GM13976 (cell line): Measurements from ENCODE around the gene CXADR.

ENCODE experiments used
- DNase-seq: peaks from one replicate; pipeline ENCODE4 v3.0.0; 2012; ENCODE audit warnings: low spot score
- CTCF ChIP-seq: IDR thresholded peaks from 2 replicates; pipeline ENCODE4 v1.5.1; 2012; ENCODE audit warnings: borderline replicate concordance, mild to moderate bottlenecking; ENCODE audit not compliant: insufficient read depth; ENCODE audit errors: extremely low read depth, missing control alignments, control extremely low read depth
- in situ Hi-C: fragments of 300-500 bp; cut with MboI; formaldehyde crosslinking; loops from one replicate; pipeline ENCODE4 v1.12.0; 2022; ENCODE audit warnings: low sequenced_read_pairs, mixed read lengths, inconsistent platforms; ENCODE audit not compliant: unreplicated experiment

CXADR gene

GRCh38 chr21:17540530-17540929, 27.7 kb downstream of the CXADR start:
- no peak for DNase-seq
- in situ Hi-C loops = no loop called here
- TF ChIP-seq CTCF = no peak

GRCh38 chr21:17542371-17543011, 29.6 kb downstream of the CXADR start:
- no peak for DNase-seq
- in situ Hi-C loops = no loop called here
- TF ChIP-seq CTCF = no peak

GRCh38 chr21:17545007-17545406, 32.2 kb downstream of the CXADR start:
- no peak for DNase-seq
- in situ Hi-C loops = no loop called here
- TF ChIP-seq CTCF = no peak

DNA sequence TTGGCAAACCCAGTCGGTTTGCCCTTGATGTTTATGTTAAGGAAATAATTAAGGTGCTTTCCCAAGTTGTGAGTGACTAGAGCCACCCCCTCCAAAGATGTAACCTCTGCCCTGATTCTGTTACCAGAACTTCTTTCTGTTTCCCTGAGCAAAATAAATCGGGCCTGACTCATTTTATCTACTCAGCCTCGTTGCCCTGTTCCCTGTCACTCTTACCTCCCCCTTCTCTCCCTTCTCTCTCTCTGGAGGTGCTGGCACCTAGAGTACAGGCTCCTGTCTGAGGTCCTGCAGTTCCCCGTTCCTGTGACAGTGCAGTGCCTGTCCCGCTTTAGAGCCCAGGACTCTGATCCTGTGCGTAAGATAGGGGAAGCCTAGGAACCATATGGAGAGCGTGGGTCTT, 35.4 kb downstream of the CXADR start:
- DNase-seq = no peak
- in situ Hi-C loops = no loop called here
- no peak for TF ChIP-seq CTCF

- in situ Hi-C loops = loop anchor here (25.0 kb wide), 1 partner anchor 163 kb away; no protein-coding TSS in a partner anchor
- no peak for DNase-seq
Measured at GRCh38 chr21:17550671-17551308, 37.9 kb downstream of the CXADR start.

DNA sequence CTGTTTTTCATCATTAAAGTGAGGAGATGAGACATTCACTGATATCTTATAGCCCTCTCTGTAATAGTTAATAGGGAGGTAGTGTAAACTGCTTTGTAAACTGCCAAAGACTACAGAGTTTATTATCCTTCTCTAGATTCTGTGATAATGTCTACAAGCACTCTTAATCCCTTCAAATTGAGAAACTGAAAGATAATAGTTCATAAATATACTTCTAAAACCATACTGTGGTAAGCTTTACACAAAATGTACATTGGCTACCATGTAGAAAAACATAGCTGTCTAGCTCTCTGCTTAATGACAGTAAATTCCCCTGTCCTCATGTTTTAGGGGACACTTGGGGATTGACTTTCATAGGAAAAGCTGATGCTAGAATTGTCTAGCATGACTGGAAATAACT, 39.6 kb downstream of the CXADR start:
- no peak for TF ChIP-seq CTCF
- in situ Hi-C loops = loop anchor here (25.0 kb wide), 1 partner anchor 165 kb away; no protein-coding TSS in a partner anchor
- no peak for DNase-seq

More at GRCh38 chr21:17550671-17551308, 37.9 kb downstream of the CXADR start:
- TF ChIP-seq CTCF = no peak
